SU-DHL-6 (cell line): ENCODE data around the gene SLC35F2.

Experiments
- H2AFZ ChIP-seq: fragments of 200-600 bp; sonication (generic); 2 replicates; pipeline ENCODE4 v1.6.1; 2014; ENCODE audit warnings: low read depth, mild to moderate bottlenecking, moderate library complexity, mixed read lengths, antibody characterized with exemption, low read length; ENCODE audit not compliant: severe bottlenecking
- H3F3A ChIP-seq: fragments of 200-600 bp; shearing (Covaris generic); 2 replicates; pipeline ENCODE4 v1.6.0; 2016; ENCODE audit warnings: antibody characterized with exemption, mild to moderate bottlenecking; ENCODE audit not compliant: insufficient read depth
- H3K27ac ChIP-seq: fragments of 200-600 bp; sonication (generic); 2 replicates; pipeline ENCODE4 v1.5.1; 2016; ENCODE audit warnings: low read depth, mild to moderate bottlenecking, low read length, moderate library complexity, mixed read lengths
- H3K27me3 ChIP-seq: fragments of 200-600 bp; sonication (generic), shearing (Covaris generic); 2 replicates; pipeline ENCODE4 v1.6.0; 2014; ENCODE audit warnings: mild to moderate bottlenecking, low read length
- H3K36me3 ChIP-seq: fragments of 200-600 bp; sonication (generic); 2 replicates; pipeline ENCODE4 v1.6.1; 2014; ENCODE audit warnings: mild to moderate bottlenecking, low read length, mixed read lengths
- H3K4me2 ChIP-seq: fragments of 300-600, 200-600 bp; shearing (Covaris generic), sonication (generic); 2 replicates; pipeline ENCODE4 v1.6.0; 2014; ENCODE audit warnings: low read length, low read depth, mild to moderate bottlenecking; ENCODE audit not compliant: poor library complexity, severe bottlenecking
- H3K4me3 ChIP-seq: fragments of 200-600 bp; sonication (generic); 2 replicates; pipeline ENCODE4 v1.5.1; 2014; ENCODE audit warnings: antibody characterized with exemption, low read length, mild to moderate bottlenecking, mixed read lengths; ENCODE audit not compliant: insufficient read depth, poor library complexity, severe bottlenecking
- H3K79me2 ChIP-seq: fragments of 200-600 bp; sonication (generic); 2 replicates; pipeline ENCODE4 v1.6.1; 2014; ENCODE audit warnings: mild to moderate bottlenecking, low read length, moderate library complexity; ENCODE audit not compliant: insufficient read depth
- H3K9ac ChIP-seq: fragments of 200-600 bp; sonication (generic); 2 replicates; pipeline ENCODE4 v1.7.0; 2014; ENCODE audit warnings: mild to moderate bottlenecking, low read length
- H3K9me2 ChIP-seq: fragments of 200-600 bp; sonication (generic); replicated peaks from 2 replicates; pipeline ENCODE4 v1.6.1; 2014; ENCODE audit warnings: low read length; ENCODE audit not compliant: insufficient read depth
- H3K9me3 ChIP-seq: fragments of 200-600 bp; sonication (generic); 2 replicates; pipeline ENCODE4 v1.6.1; 2014; ENCODE audit warnings: low read length, mixed read lengths; ENCODE audit not compliant: insufficient read depth
- H4K20me1 ChIP-seq: fragments of 200-600 bp; sonication (generic); 2 replicates; pipeline ENCODE4 v1.6.1; 2014; ENCODE audit warnings: low read depth, mild to moderate bottlenecking, antibody characterized with exemption, low read length, moderate library complexity, mixed read lengths
- CTCF ChIP-seq: fragments of 200-600 bp; sonication (generic); IDR thresholded peaks from one replicate; pipeline ENCODE4 v1.5.1; 2017; ENCODE audit warnings: antibody characterized with exemption, mild to moderate bottlenecking, low read length, moderate library complexity; ENCODE audit not compliant: insufficient read depth, poor library complexity, severe bottlenecking
- EZH2phosphoT487 ChIP-seq: fragments of 200-600 bp; sonication (generic), shearing (Covaris generic); conservative IDR thresholded peaks from 2 replicates; pipeline ENCODE4 v1.6.1; 2018; ENCODE audit warnings: mild to moderate bottlenecking, antibody characterized with exemption, low read length, moderate library complexity, mixed read lengths

Gene SLC35F2

GRCh38 chr11:107856981-107857517, 1.5 kb downstream of the SLC35F2 start:
- Histone ChIP-seq H3F3A (peaks cover 8% of the 10 kb centered on the region), H3K9me2 (no peaks in the 10 kb centered on the region), H4K20me1 (no peaks in the 10 kb centered on the region), H3K4me3 (peak overlapping the region; percentile 75), H3K4me2 (peak overlapping the region; percentile 78), H2AFZ (no peak overlapping the region), H3K27me3 (no peaks in the 10 kb centered on the region), H3K27ac (no peak overlapping the region), H3K79me2 (peaks cover 62% of the 10 kb centered on the region), H3K36me3 (no peaks in the 10 kb centered on the region), H3K9ac (peak overlapping the region; percentile 84), H3K9me3 (no peaks in the 10 kb centered on the region)
- no peak for TF ChIP-seq EZH2phosphoT487
- no peak for TF ChIP-seq CTCF

DNA sequence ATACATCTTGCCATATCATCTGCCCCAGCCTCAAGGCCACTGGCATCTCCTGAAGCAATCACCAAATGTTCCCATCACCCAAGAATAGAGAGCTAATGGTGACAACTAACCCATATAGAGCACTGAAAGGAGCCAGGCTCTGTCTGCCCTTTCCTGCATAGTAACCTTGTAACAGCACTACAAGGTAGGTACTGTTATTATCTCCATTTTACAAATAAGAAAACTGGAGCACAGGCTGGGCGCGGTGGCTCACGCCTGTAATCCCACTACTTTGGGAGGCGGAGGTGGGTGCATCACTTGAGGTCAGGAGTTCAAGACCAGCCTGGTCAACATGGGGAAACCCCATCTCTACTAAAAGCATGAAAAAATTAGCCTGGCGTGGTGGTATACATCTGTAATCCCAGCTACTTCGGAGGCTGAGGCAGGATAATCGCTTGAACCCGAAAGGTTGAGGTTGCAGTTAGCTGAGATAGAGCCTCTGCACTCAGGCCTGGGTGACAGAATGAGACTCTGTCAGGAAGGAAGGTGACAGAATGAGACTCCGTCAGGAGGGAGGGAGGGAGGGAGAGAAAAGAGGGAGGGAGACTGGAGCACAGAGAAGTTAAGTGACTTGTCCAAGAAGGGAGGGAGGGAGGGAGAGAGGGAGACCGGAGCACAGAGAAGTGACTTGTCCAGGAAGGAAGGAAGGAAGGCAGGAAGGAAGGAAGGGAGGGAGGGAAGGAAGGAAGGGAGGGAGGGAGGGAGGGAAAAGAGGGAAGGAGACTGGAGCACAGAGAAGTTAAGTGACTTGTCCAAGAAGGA, 2.2 kb downstream of the SLC35F2 start:
- no peaks in the 10 kb centered on the region for H4K20me1 ChIP-seq
- peaks cover 8% of the 10 kb centered on the region for H3F3A ChIP-seq
- no peaks in the 10 kb centered on the region for H3K9me2 ChIP-seq
- TF ChIP-seq CTCF (no peak), EZH2phosphoT487 (no peak)
- H3K27ac ChIP-seq: no peak overlapping the region
- no peaks in the 10 kb centered on the region for H3K9me3 ChIP-seq
- H3K4me2 ChIP-seq: peak overlapping the region; percentile 78
- H2AFZ ChIP-seq: no peak overlapping the region
- no peaks in the 10 kb centered on the region for H3K27me3 ChIP-seq
- peak overlapping the region; percentile 84; the same call in 1 of the 2 replicates for H3K9ac ChIP-seq
- H3K4me3 ChIP-seq: peak overlapping the region; percentile 75
- no peaks in the 10 kb centered on the region for H3K36me3 ChIP-seq
- peaks cover 69% of the 10 kb centered on the region for H3K79me2 ChIP-seq

DNA sequence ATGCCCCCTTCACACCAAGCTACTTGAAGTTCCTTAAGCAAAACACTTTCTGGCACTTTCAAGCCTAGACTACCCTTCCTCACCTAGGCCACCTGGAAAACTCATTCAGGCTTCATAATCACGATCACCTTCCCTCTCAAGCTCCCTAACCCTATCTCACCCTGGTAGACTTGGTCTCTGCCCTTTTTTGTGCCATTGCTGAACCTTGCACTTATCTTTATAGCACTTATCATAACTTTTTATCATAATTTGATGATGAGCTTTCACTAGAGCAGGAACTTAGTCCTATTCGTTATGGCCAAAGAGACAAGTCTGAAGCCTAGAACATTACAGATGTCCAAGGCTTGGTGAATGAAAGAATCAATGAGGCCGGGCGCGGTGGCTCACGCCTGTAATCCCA, 5.5 kb downstream of the SLC35F2 start:
- Histone ChIP-seq H3K4me2 (no peak overlapping the region), H3F3A (no peaks in the 10 kb centered on the region), H3K4me3 (no peak overlapping the region), H3K27ac (no peak overlapping the region), H2AFZ (no peak overlapping the region), H3K9ac (no peak overlapping the region), H3K36me3 (no peaks in the 10 kb centered on the region), H3K79me2 (peaks cover 95% of the 10 kb centered on the region), H4K20me1 (no peaks in the 10 kb centered on the region; the same call in 1 of the 2 replicates), H3K9me2 (no peaks in the 10 kb centered on the region), H3K9me3 (no peaks in the 10 kb centered on the region), H3K27me3 (no peaks in the 10 kb centered on the region)
- TF ChIP-seq CTCF (no peak), EZH2phosphoT487 (no peak)
